Left kidney (tissue), 2 donors: ENCODE results near the gene BGN. TPM values are rescaled to one million over a fixed set of nuclear protein-coding genes. Genes with fewer than 3 reads are reported as not detected.

Source experiments
- DNase-seq: peaks from one replicate; pipeline ENCODE4 v3.0.0-alpha.2; 2013
- polyA plus RNA-seq: library from polyadenylated mRNA; unstranded; fragments of 120-200 nt; gene quantifications from one replicate; pipeline ENCODE4 v1.2.1, GENCODE V29; 2013; ENCODE audit not compliant: insufficient read length

BGN gene
- polyA plus RNA-seq, 1 donor: 148 TPM

- DNase-seq: no peak
Observed at GRCh38 chrX:153481043-153481442, 13.7 kb upstream of the BGN start.

GRCh38 chrX:153482376-153483015, 12.3 kb upstream of the BGN start:
- no peak for DNase-seq

DNA sequence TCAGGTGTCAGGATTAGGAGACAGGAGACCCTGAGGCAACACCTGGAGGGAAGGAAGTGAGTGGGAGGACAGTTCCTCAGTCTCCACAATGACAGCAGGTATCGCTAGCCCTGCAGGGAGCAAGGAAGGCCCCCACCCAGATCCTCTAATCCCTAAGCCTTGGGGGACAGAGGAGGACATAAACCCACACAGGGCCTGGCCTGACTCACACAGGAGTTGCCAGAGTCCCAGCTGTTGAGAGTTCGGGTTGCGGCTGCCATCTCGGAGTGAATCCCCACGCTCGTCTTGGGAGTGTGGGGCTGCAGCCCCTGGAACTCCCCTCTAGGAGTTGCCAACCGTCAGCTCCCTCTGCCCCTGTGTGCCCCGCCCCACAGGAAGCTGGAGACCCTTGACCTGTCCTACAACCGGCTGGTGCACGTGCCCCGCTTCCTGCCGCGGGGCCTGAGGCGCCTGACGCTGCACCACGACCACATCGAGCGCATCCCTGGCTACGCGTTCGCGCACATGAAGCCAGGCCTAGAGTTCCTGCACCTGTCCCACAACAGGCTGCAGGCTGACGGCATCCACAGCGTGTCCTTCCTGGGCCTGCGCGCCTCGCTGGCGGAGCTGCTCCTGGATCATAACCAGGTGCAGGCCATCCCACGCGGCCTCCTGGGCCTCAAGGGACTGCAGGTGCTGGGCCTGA, 9.2 kb upstream of the BGN start:
- DNase-seq: no peak

DNA sequence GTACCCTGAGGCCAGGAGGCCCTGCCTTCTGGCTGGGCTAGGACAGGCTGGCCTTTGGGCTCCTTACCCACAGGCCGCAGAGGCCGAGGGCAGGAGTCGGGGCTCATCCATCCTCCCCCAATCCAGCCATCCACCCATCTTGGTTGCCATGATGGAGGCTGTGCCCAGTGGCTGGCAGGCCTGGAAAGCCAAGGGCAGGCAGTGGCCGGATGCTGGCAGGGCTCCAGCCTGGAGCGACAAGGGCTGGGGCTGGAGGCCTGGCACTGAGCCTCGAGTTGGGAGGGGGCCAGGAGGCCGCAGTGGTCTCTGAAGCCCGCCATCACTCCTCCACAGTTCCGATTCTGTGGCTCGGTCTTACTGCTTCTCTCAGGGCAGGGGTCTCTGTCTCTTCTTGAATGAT, 8.6 kb upstream of the BGN start:
- DNase-seq: no peak

DNA sequence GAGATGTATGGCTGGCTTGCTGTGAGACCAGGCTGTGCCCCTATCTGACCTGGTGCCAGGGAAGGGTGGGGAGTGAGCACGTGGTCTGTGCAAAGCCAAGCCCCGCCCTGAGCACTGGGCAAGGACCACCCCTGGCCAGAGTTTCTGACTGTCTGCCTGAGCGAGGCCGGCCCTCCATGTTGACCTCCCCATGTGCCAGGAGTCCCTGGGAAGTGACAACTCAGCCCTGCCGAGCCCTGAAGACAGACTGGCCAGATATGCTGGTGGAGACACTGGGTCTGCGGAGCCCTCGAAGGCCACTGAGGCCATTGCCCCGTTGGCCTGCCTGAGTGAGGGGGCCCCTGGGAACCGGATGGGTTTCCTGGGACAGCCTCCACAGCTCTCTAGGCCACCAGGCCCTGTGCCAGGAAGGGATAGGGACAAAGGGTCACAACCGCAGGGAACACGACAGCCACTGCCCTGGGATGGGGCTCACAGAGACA, 7.1 kb upstream of the BGN start:
- no peak for DNase-seq

DNA sequence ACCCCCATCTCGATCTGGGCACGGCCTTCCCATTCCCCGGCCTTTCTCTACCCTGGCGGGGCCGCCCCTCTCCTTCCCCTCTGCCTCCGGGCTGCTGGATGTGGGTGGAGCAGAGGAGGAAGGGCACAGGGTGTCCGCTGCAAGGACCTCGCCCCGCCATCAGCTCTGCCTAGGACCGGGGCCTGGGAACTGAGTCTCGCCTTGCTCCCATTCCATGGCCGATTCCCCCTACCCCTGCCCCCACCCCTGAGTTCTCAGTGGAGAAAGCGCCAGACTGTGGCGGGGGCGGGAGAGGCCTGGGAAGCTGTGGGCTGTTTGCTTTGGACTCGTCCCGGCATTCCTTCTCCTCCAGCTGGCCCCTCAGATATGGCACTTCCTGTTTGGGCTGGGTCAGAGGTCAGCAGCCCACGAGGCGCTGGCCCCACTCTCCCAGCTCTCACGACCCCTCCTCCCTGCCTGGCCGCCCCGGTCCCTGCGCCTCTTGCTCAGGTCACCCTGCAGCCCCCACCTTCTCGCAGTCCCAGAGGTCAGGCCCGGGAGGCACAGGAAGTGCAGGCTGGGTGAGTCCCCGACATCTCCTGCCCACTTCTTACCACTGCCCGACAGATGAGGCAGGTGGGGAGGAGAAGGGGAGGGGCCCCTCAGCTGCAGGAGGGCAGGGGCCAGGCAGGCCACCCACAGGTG, 6.4 kb upstream of the BGN start:
- peak; percentile 44 for DNase-seq

- no peak for DNase-seq
Observed at GRCh38 chrX:153490217-153490930, 4.4 kb upstream of the BGN start.

DNA sequence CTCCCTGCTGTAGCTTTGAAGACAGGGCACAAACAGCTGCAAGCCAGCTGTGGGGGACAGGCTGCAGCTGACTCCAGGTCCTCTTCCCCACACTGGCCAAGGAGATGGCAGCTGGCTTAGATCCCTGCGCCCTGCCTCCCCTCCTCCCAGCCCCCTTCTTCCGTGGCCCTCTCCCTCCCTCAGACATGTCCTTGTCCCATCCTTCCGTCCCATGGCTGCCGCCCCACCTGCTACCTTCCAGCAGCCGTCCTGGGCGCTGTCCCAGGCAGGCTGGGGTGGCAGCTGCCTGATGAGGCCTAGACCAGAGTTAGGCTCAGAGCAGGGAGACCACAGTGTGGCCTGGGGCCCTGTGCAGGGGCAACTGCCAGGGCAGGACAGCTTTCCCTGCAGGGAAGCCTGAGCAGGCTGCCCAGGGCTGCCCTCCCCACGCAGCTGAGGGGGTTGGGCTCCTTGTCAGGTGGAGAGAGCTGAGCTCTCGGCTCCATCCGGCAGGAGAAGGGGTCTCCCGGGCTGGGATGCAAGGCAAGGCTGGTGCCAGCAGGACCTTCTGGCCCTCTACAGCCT, 3.3 kb upstream of the BGN start:
- no peak for DNase-seq

DNA sequence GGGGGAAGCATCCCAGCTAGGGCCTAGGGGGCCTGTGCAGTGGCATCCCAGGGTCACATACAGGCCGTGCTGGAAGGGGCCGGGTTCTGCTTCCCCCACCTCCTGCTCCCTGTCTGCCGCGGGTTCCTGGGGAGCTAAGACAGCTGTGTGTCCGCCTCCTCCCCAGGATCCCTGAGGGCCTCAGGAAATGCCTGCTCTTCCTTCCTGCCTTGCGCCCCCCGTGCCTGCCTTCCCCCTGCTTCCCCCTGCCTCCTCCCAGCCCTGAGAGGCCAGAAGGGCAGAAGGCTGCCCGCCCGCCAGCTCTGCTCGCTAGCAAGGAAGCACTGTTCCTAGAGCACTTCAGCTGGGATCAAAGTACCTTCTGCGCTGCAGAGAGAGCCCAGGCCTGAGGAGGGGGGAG, 2.9 kb upstream of the BGN start:
- DNase-seq: no peak

- DNase-seq: no peak
Observed at GRCh38 chrX:153492543-153492942, 2.2 kb upstream of the BGN start.

DNA sequence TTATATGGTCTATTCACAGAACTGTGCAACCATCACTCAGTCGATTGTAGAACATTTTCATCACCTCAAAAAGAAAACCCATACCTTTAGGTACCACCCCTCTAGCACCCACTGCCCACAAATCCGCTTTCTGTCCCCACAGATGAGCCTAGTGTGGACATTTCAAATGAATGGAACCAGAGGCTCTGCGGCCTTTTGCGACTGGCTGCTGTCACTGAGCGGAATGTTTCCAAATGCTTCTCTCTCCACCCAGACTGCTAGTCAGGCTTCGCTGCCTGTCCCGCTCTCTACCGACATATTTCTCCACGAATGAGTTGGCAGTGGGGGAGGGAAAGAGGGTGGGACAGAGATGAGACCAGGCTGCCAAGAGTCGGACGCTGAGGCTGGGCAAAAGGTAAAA, 1.7 kb upstream of the BGN start:
- DNase-seq: no peak

GRCh38 chrX:153494061-153494460, 719 bp upstream of the BGN start:
- DNase-seq: no peak

DNA sequence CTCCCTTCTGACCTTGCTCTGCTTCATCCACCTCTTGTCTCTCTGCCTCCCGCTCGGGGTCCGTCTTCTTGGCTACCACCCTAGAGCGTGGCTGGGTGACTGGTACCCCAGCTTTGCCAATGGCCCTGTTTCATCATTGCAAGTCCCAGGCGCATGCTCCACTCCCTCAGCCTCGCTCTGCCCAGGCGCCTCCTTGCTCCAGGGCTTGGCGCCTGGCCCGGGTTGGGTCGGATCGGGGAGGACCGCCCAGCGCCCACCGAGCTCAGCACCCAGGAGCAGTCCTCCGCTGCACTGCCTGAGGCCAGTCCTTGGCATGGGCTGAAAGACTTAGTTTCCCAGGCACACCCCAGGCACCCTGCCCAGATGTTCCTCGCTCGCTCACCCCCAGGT, 577 bp downstream of the BGN start:
- DNase-seq: no peak

- DNase-seq: no peak
Observed at GRCh38 chrX:153495903-153496589, 1.3 kb downstream of the BGN start.

- DNase-seq: no peak
Observed at GRCh38 chrX:153496590-153496959, 1.8 kb downstream of the BGN start.

GRCh38 chrX:153498453-153498852, 3.7 kb downstream of the BGN start:
- DNase-seq: no peak

GRCh38 chrX:153499341-153499740, 4.6 kb downstream of the BGN start:
- no peak for DNase-seq

DNA sequence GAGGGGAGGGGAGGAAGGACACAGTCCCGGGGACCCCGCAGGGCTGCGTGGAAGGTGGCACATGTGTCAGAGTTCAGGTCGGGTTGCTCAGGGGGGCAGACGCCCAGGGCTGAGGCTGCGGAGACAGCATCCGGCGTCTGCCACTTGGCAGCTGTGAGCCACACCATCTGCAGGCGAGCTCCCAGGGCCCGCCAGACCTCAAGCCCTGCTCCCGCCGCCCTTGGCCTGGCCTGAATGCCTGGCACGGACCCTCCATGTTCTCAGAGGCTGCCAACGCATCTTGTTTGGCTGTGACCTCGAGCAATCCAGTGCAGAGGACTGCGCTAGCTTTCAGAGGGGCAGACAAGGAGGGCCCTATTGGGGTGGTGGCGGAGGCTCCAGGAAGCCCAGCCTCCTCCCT, 5.1 kb downstream of the BGN start:
- no peak for DNase-seq

DNA sequence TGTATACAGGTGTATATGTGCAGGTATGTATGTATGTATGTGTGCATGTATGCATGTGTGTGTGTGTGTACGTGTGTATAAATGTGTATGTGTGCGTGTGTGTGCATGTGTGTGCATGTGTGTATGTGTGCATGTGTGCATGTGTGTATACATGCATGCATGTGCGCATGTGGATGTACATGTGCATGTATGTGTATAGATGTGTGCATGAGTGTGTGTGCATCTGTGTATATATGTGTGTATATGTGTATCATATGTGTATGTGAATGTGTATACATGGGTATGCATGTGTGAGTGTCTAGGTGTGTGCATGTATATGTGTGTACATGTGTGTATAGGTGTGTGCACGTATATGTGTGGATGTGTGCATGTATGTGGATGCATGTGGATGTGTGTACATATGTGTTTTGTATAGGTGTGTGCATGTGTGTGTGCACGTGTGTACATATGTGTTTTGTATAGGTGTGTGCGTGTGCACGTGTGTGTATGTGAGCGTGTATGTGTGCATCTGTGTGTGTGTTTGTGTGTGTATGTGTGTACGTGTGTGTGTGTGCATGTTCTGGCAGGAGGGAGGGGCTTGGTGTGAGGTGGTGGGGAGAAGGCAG, 6.0 kb downstream of the BGN start:
- no peak for DNase-seq

- no peak for DNase-seq
Observed at GRCh38 chrX:153501530-153501929, 6.8 kb downstream of the BGN start.

- no peak for DNase-seq
Observed at GRCh38 chrX:153502131-153502530, 7.4 kb downstream of the BGN start.

DNA sequence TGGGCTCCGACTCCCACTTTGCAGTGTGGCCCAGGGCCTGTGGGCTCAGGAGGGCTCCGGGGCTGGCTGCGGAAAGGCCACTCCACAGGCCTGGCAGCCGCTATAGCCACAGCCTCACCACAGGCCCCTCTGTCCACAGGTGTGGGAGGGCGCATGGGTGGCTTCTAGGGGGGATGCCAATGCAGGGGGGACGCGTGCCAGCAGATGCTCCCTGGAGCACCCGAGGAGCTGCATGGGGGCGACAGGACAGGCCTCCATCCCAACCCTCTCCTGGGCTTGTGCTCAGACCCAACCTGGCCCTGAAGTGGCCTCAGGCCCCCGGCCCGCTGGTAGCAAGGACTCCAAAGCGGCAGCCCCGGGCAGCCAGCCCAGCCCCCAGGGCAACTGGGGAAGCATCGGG, 8.0 kb downstream of the BGN start:
- no peak for DNase-seq
